HL-60 (cell line): ENCODE results near the gene CANT1.

Source experiments
- DNase-seq, 2 experiments: peaks; one replicate each; pipeline ENCODE4 v3.0.0-alpha.2; 2010 to 2020; ENCODE audit warnings: low read depth in 1 of 2, low spot score in 1 of 2
- H3K27ac ChIP-seq: fragments of 250-450 bp; sonication (Bioruptor Pico); replicated peaks from 2 replicates; pipeline ENCODE4 v1.5.1; 2020; ENCODE audit warnings: mild to moderate bottlenecking, moderate library complexity
- H3K27me3 ChIP-seq: fragments of 250-450 bp; sonication (Bioruptor Pico); 2 replicates; pipeline ENCODE4 v1.5.1; 2021; ENCODE audit warnings: mild to moderate bottlenecking, moderate library complexity; ENCODE audit not compliant: insufficient read depth, poor library complexity, severe bottlenecking
- H3K4me3 ChIP-seq: replicated peaks from 2 replicates; pipeline ENCODE4 v1.5.1; 2011; ENCODE audit warnings: mild to moderate bottlenecking, control low read depth, low read length; ENCODE audit not compliant: insufficient read depth
- GABPA ChIP-seq: IDR thresholded peaks from 2 replicates; pipeline ENCODE4 v1.6.1; 2012; ENCODE audit warnings: low read depth
- POLR2AphosphoS5 ChIP-seq: IDR thresholded peaks from 2 replicates; pipeline ENCODE4 v1.6.1; 2012; ENCODE audit warnings: low read depth
- SPI1 ChIP-seq: IDR thresholded peaks from 2 replicates; pipeline ENCODE4 v1.6.1; 2012; ENCODE audit warnings: low read depth, mild to moderate bottlenecking, borderline replicate concordance
- TF ChIP-seq, protein P1 (sequence below): IDR thresholded peaks from one replicate; pipeline ENCODE4 v1.5.1; 2011; ENCODE audit warnings: low read length, control low read depth, inconsistent platforms; ENCODE audit not compliant: insufficient read depth
- TF ChIP-seq, protein P2 (sequence below): IDR thresholded peaks from 2 replicates; pipeline ENCODE4 v1.6.1; 2012; ENCODE audit warnings: low read depth; ENCODE audit not compliant: insufficient replicate concordance

The CANT1 gene

DNA sequence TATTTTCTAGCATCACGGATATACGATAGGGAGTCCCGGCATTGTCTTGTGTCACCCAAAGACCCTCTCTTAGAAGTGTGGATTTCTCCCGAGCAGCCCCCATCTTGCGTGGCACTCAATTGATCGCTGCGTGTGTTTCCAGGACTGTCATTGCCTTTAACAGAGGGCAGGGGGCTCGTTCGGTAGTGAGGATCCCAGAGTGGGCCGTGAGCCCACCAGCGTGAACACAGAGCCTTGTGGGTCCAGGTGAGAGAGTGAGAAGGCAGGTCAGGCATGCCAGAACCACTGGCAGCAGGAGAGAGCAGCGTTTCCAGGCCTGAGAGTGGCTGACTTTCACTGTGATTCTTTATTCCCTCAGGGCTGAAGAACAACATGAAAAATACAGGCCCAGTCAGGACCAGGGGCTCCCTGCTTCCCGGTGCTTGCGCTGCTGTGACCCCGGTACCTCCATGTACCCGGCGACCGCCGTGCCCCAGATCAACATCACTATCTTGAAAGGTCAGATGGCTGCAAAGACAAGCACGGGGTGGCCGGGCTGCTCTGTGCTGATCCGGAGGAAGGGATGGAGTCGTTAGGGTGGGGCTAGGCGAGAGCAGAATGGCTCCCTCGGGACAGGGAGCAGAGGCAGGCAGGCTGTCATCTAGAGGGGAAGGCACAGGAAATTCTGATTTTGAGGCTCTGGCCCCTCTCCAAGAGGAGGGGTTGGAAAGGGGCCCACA, 36.8 kb upstream of the CANT1 start:
- TF ChIP-seq, protein P1, sequence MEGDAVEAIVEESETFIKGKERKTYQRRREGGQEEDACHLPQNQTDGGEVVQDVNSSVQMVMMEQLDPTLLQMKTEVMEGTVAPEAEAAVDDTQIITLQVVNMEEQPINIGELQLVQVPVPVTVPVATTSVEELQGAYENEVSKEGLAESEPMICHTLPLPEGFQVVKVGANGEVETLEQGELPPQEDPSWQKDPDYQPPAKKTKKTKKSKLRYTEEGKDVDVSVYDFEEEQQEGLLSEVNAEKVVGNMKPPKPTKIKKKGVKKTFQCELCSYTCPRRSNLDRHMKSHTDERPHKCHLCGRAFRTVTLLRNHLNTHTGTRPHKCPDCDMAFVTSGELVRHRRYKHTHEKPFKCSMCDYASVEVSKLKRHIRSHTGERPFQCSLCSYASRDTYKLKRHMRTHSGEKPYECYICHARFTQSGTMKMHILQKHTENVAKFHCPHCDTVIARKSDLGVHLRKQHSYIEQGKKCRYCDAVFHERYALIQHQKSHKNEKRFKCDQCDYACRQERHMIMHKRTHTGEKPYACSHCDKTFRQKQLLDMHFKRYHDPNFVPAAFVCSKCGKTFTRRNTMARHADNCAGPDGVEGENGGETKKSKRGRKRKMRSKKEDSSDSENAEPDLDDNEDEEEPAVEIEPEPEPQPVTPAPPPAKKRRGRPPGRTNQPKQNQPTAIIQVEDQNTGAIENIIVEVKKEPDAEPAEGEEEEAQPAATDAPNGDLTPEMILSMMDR, result no peak
- TF ChIP-seq, protein P2, sequence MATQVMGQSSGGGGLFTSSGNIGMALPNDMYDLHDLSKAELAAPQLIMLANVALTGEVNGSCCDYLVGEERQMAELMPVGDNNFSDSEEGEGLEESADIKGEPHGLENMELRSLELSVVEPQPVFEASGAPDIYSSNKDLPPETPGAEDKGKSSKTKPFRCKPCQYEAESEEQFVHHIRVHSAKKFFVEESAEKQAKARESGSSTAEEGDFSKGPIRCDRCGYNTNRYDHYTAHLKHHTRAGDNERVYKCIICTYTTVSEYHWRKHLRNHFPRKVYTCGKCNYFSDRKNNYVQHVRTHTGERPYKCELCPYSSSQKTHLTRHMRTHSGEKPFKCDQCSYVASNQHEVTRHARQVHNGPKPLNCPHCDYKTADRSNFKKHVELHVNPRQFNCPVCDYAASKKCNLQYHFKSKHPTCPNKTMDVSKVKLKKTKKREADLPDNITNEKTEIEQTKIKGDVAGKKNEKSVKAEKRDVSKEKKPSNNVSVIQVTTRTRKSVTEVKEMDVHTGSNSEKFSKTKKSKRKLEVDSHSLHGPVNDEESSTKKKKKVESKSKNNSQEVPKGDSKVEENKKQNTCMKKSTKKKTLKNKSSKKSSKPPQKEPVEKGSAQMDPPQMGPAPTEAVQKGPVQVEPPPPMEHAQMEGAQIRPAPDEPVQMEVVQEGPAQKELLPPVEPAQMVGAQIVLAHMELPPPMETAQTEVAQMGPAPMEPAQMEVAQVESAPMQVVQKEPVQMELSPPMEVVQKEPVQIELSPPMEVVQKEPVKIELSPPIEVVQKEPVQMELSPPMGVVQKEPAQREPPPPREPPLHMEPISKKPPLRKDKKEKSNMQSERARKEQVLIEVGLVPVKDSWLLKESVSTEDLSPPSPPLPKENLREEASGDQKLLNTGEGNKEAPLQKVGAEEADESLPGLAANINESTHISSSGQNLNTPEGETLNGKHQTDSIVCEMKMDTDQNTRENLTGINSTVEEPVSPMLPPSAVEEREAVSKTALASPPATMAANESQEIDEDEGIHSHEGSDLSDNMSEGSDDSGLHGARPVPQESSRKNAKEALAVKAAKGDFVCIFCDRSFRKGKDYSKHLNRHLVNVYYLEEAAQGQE, result no peak
- no peak for TF ChIP-seq SPI1
- TF ChIP-seq GABPA, result no peak
- TF ChIP-seq POLR2AphosphoS5, result no peak
- Histone ChIP-seq H3K4me3 (no peak overlapping the region), H3K27me3 (no peaks in the 10 kb centered on the region), H3K27ac (no peak overlapping the region)
- DNase-seq, result no peak

DNA sequence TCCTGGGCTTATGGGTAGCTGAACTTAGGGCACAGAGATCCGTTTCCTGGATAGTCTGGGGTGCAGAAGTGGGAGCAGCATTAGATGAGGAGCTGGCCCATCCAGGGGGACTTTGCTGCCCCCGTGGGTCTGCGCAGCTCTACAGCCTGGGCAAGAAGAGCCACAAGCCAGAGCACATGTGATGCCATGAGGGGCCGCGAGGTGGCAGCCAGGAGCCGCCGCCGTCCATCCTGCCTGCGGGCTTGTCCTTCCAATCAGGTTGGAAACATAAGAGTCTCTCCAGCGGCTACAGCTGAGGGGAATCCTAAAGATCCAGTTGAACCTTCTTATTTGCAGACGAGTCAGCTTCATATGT, 36.3 kb upstream of the CANT1 start:
- DNase-seq, result peak in 1 of 2 experiments; percentile 58
- Histone ChIP-seq H3K27ac (no peak overlapping the region), H3K4me3 (no peak overlapping the region), H3K27me3 (no peaks in the 10 kb centered on the region)
- TF ChIP-seq GABPA (no peak), POLR2AphosphoS5 (no peak)
- TF ChIP-seq, protein P2, result no peak
- TF ChIP-seq, protein P1, result peak; percentile 78

DNA sequence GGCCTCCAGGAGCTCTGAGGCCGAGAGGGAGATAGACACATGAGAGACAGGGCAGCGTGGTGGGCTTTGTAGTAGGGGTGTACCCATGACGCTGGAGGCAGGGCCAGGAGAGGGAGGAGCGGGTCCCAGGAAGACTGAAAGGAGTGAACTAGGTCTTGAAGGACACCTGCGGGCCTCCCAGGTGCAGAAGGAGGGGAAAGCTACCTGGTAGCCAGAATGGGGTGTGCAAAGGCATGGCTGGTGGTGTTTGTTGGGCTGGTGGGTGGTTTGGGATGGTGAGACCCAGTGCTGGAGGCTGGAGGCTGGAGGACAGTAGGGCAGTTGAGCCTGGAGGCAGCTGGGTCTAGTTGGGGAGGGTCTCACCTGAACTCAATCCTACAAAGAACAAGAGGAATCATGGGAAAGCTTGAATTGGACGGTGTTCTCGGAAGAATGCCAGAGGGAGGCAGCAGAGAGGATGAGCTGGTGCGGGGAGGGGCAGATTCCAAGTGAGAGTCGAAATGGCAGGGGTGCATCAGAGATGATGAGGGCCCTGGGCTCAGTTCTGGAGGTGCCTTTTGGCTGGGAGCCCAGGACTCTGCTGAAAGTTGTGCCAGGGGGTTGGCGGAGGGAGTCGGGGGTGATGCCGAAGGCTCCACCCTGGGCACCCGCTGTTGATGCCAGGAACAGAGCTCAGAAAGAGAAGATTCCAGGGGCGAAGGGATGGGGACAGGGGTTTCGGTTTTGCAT, 35.6 kb upstream of the CANT1 start:
- Histone ChIP-seq H3K4me3 (no peak overlapping the region), H3K27me3 (no peaks in the 10 kb centered on the region), H3K27ac (no peak overlapping the region)
- DNase-seq, result no peak
- TF ChIP-seq, protein P1, result no peak
- TF ChIP-seq SPI1 (no peak), POLR2AphosphoS5 (no peak), GABPA (no peak)
- TF ChIP-seq, protein P2, result no peak
